ENCODE data around the gene KRTAP20-2.

Gene KRTAP20-2

DNA sequence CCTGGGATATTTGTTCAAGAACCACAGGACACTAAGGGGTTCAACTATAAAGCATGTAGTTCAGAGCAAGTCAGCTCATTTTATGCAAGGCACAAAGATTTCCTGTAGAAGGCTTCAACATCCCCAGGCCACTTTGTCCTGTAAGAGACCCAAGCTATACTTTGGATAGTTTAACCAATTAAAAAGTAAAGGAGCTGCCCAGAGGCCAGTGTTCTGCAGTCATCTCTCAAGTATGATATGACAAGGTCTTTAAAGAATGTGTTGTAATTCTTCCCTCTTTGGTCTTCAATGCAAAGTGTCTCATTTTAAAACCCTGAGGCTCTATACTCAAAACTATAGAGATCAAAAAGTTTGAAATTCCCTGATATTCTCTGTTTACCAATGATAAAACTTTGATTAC lies 41.7 kb downstream of the KRTAP20-2 start:
- no peak for DNase-seq

GRCh38 chr21:30680586-30680985 lies 45.6 kb downstream of the KRTAP20-2 start:
- no peak for DNase-seq

DNA sequence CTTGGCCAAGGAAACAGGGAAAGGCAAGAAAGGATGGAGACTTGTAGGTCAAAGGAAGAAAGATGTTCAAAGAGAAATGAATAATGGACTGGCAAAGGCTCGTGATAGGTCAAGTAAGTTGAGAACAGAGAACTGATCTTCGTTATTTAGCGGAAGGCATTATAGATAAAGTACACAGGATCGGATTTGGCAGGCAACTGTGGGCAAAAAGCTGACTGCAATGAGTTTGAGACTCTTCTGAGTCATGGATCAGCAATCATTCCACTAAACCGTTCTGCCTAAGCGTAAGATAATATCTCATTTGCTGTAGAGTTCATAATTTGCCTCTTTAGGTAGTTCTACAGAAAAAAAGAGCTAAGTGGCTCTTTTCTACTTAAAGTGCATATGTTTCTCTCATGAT lies 49.5 kb downstream of the KRTAP20-2 start:
- DNase-seq: no peak

Data from activated CD8-positive, alpha-beta memory T cell treated with anti-CD3 and anti-CD28 coated beads, Interleukin-2, amount 50 U/mL, for 48 hours (primary cell).